Thoracic aorta (tissue), 2 donors: ENCODE data around the gene ADTRP. TPM values are rescaled to one million over a fixed set of nuclear protein-coding genes. Genes with fewer than 3 reads are reported as not detected.

Source experiments
- ATAC-seq: fragments of 150-250 bp; one replicate; pipeline ENCODE4 v1.8.0; 2017; ENCODE audit warnings: low read depth; ENCODE audit not compliant: insufficient number of reproducible peaks, low FRiP score
- DNase-seq: peaks from one replicate; pipeline ENCODE4 v3.0.0-alpha.2; 2020; ENCODE audit warnings: low spot score
- H3K27ac ChIP-seq, 2 donors: fragments of 200-600 bp; sonication (generic); 1 replicate in 1 of 2; 2 replicates in 1 of 2; pipeline ENCODE4 v1.5.1; 2016; ENCODE audit warnings: mild to moderate bottlenecking in 2 of 2, moderate library complexity in 2 of 2
- H3K27me3 ChIP-seq: fragments of 200-600 bp; sonication (generic); replicated peaks from 2 replicates; pipeline ENCODE4 v1.6.0; 2016; ENCODE audit warnings: mild to moderate bottlenecking; ENCODE audit not compliant: insufficient read depth
- H3K36me3 ChIP-seq: fragments of 200-600 bp; sonication (generic); one replicate; pipeline ENCODE4 v1.5.1; 2016
- H3K4me1 ChIP-seq, 2 donors: fragments of 200-600 bp; sonication (generic); 1 replicate in 1 of 2; 2 replicates in 1 of 2; pipeline versions ENCODE4 v1.5.1 to v1.6.0; 2016; ENCODE audit warnings: low read depth in 2 of 2, mild to moderate bottlenecking in 1 of 2; ENCODE audit not compliant: control insufficient read depth in 1 of 2
- H3K4me3 ChIP-seq: fragments of 200-600 bp; sonication (generic); 2 replicates; pipeline ENCODE4 v1.5.1; 2016; ENCODE audit warnings: mild to moderate bottlenecking
- H3K9me3 ChIP-seq: fragments of 200-600 bp; sonication (generic); 2 replicates; pipeline ENCODE4 v1.5.1; 2016
- CTCF ChIP-seq: fragments of 200-600 bp; sonication (generic); IDR thresholded peaks from one replicate; pipeline ENCODE4 v1.5.1; 2019; ENCODE audit warnings: antibody characterized with exemption
- total RNA-seq, 2 donors: library from RNA; depleted of rRNA; stranded (reverse); fragments of >200 nt; gene quantifications; one replicate each; pipeline versions ENCODE4 v1.1.0 to v1.2.3, GENCODE V29; 2016

ADTRP gene
- total RNA-seq, 2 donors from 2014 or later = not detected

GRCh38 chr6:11789744-11790143, 11.1 kb upstream of the ADTRP start:
- TF ChIP-seq CTCF = no peak
- Histone ChIP-seq H3K27me3 (no peaks in the 10 kb centered on the region), H3K36me3 (no peaks in the 10 kb centered on the region), H3K27ac (no peak overlapping the region), H3K9me3 (no peaks in the 10 kb centered on the region), H3K4me3 (no peak overlapping the region), H3K4me1 (peaks cover 0 to 6% of the 10 kb centered on the region in 2 donors)
- ATAC-seq (no peak), DNase-seq (no peak)

GRCh38 chr6:11788043-11788442, 9.4 kb upstream of the ADTRP start:
- Histone ChIP-seq H3K9me3 (no peaks in the 10 kb centered on the region), H3K27ac (no peak overlapping the region), H3K4me1 (no peaks in the 10 kb centered on the region), H3K4me3 (no peak overlapping the region), H3K27me3 (no peaks in the 10 kb centered on the region), H3K36me3 (no peaks in the 10 kb centered on the region)
- no peak for TF ChIP-seq CTCF
- ATAC-seq (no peak), DNase-seq (no peak)

- no peak for ATAC-seq
- Histone ChIP-seq H3K4me1 (no peaks in the 10 kb centered on the region), H3K4me3 (no peak overlapping the region), H3K27me3 (no peaks in the 10 kb centered on the region), H3K9me3 (no peaks in the 10 kb centered on the region), H3K36me3 (no peaks in the 10 kb centered on the region), H3K27ac (no peak overlapping the region)
- no peak for TF ChIP-seq CTCF
- DNase-seq = no peak
Measured at GRCh38 chr6:11785774-11786579, 7.4 kb upstream of the ADTRP start.

- TF ChIP-seq CTCF = no peak
- DNase-seq (no peak), ATAC-seq (no peak)
- Histone ChIP-seq H3K4me3 (no peak overlapping the region), H3K4me1 (no peaks in the 10 kb centered on the region), H3K9me3 (no peaks in the 10 kb centered on the region), H3K27me3 (no peaks in the 10 kb centered on the region), H3K36me3 (no peaks in the 10 kb centered on the region), H3K27ac (no peak overlapping the region)
Measured at GRCh38 chr6:11785415-11785773, 6.8 kb upstream of the ADTRP start.

GRCh38 chr6:11784341-11784740, 5.7 kb upstream of the ADTRP start:
- TF ChIP-seq CTCF = no peak
- no peaks in the 10 kb centered on the region for H3K9me3 ChIP-seq
- H3K4me3 ChIP-seq = no peak overlapping the region
- no peak for DNase-seq
- no peaks in the 10 kb centered on the region for H3K4me1 ChIP-seq
- no peak for ATAC-seq
- no peak overlapping the region for H3K27ac ChIP-seq
- H3K27me3 ChIP-seq = no peaks in the 10 kb centered on the region
- no peaks in the 10 kb centered on the region for H3K36me3 ChIP-seq
